K562 (cell line): ENCODE data around the gene USP7. TPM values are rescaled to one million over a fixed set of nuclear protein-coding genes. Genes with fewer than 3 reads are reported as not detected.
A peak's percentile ranks its signal among the peaks of the same experiment; 100 is the strongest.

Experiments
- FOS ChIP-seq: IDR thresholded peaks from 3 replicates; pipeline ENCODE4 v1.6.1; 2011; ENCODE audit not compliant: insufficient read length; ENCODE audit errors: extremely low read depth
- polyA plus RNA-seq, 8 experiments: library from polyadenylated mRNA; depleted of rRNA in 4 of 8; stranded (reverse) in 5 of 8; unstranded in 3 of 8; fragments of >200 nt; fragmentation: Nextera tagmentation in 2 of 8; fragmentation: Illumina TruSeq in 1 of 8; extraction: Ambion mirVana in 2 of 8; extraction: Trizol in 1 of 8; gene quantifications; 2 replicates each; pipeline versions ENCODE4 v1.2.1 to v1.2.3, GENCODE V29; 2011 to 2014; ENCODE audit warnings: inconsistent platforms in 1 of 8, missing spikeins in 1 of 8
- total RNA-seq, 7 experiments: library from RNA; depleted of rRNA in 6 of 7; stranded (reverse); fragments of >200 nt in 6 of 7; fragmentation: Illumina TruSeq in 2 of 7; extraction: Trizol in 2 of 7; gene quantifications; 2 replicates each; pipeline versions ENCODE4 v1.2.1 to v1.2.3, GENCODE V29; 2011 to 2021; ENCODE audit warnings: low replicate concordance in 1 of 7
- TF ChIP-seq, protein P1 (sequence below): fragments of 450-650 bp; IDR thresholded peaks from 2 replicates; pipeline ENCODE4 v1.6.1; 2016; ENCODE audit warnings: mild to moderate bottlenecking, moderate library complexity

The USP7 gene
- total and polyA plus RNA-seq, 9 of the 15 experiments (the other 6 are each of a cell fraction or from before 2014, with no cell fraction given), result 17.1 to 145 (median 57.9) TPM

DNA sequence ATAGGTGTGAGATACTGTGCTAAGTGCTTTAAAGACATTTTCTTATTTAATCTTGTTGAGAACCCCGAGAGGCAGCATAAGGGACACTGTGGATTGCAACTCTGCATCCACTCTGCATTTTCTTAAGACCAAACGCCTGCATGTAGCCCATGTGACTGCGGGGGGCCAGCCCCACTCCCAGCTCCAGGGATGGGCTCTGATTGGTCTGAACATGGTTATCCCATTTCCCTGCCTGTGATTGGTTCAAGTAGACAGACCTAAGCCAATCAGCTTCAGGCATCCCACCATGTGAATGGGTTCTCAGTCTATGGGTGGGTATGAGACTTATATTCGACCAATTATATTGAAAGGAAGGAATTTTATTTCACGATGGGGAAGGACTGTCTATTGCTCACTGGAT is 33.2 kb upstream of the USP7 start (continued):
- TF ChIP-seq, protein P1, sequence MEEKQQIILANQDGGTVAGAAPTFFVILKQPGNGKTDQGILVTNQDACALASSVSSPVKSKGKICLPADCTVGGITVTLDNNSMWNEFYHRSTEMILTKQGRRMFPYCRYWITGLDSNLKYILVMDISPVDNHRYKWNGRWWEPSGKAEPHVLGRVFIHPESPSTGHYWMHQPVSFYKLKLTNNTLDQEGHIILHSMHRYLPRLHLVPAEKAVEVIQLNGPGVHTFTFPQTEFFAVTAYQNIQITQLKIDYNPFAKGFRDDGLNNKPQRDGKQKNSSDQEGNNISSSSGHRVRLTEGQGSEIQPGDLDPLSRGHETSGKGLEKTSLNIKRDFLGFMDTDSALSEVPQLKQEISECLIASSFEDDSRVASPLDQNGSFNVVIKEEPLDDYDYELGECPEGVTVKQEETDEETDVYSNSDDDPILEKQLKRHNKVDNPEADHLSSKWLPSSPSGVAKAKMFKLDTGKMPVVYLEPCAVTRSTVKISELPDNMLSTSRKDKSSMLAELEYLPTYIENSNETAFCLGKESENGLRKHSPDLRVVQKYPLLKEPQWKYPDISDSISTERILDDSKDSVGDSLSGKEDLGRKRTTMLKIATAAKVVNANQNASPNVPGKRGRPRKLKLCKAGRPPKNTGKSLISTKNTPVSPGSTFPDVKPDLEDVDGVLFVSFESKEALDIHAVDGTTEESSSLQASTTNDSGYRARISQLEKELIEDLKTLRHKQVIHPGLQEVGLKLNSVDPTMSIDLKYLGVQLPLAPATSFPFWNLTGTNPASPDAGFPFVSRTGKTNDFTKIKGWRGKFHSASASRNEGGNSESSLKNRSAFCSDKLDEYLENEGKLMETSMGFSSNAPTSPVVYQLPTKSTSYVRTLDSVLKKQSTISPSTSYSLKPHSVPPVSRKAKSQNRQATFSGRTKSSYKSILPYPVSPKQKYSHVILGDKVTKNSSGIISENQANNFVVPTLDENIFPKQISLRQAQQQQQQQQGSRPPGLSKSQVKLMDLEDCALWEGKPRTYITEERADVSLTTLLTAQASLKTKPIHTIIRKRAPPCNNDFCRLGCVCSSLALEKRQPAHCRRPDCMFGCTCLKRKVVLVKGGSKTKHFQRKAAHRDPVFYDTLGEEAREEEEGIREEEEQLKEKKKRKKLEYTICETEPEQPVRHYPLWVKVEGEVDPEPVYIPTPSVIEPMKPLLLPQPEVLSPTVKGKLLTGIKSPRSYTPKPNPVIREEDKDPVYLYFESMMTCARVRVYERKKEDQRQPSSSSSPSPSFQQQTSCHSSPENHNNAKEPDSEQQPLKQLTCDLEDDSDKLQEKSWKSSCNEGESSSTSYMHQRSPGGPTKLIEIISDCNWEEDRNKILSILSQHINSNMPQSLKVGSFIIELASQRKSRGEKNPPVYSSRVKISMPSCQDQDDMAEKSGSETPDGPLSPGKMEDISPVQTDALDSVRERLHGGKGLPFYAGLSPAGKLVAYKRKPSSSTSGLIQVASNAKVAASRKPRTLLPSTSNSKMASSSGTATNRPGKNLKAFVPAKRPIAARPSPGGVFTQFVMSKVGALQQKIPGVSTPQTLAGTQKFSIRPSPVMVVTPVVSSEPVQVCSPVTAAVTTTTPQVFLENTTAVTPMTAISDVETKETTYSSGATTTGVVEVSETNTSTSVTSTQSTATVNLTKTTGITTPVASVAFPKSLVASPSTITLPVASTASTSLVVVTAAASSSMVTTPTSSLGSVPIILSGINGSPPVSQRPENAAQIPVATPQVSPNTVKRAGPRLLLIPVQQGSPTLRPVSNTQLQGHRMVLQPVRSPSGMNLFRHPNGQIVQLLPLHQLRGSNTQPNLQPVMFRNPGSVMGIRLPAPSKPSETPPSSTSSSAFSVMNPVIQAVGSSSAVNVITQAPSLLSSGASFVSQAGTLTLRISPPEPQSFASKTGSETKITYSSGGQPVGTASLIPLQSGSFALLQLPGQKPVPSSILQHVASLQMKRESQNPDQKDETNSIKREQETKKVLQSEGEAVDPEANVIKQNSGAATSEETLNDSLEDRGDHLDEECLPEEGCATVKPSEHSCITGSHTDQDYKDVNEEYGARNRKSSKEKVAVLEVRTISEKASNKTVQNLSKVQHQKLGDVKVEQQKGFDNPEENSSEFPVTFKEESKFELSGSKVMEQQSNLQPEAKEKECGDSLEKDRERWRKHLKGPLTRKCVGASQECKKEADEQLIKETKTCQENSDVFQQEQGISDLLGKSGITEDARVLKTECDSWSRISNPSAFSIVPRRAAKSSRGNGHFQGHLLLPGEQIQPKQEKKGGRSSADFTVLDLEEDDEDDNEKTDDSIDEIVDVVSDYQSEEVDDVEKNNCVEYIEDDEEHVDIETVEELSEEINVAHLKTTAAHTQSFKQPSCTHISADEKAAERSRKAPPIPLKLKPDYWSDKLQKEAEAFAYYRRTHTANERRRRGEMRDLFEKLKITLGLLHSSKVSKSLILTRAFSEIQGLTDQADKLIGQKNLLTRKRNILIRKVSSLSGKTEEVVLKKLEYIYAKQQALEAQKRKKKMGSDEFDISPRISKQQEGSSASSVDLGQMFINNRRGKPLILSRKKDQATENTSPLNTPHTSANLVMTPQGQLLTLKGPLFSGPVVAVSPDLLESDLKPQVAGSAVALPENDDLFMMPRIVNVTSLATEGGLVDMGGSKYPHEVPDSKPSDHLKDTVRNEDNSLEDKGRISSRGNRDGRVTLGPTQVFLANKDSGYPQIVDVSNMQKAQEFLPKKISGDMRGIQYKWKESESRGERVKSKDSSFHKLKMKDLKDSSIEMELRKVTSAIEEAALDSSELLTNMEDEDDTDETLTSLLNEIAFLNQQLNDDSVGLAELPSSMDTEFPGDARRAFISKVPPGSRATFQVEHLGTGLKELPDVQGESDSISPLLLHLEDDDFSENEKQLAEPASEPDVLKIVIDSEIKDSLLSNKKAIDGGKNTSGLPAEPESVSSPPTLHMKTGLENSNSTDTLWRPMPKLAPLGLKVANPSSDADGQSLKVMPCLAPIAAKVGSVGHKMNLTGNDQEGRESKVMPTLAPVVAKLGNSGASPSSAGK, result 0 out of 2 replicates have a peak, but pooled peaks have one; percentile 27
- peak; percentile 34 for TF ChIP-seq FOS
- TF ChIP-seq, all 486 proteins: peak for 9
